Mesangial cell (primary cell): ENCODE results near the gene PCYOX1L. TPM values are rescaled to one million over a fixed set of nuclear protein-coding genes. Genes with fewer than 3 reads are reported as not detected.

Experiments used
- total RNA-seq: library from RNA; depleted of rRNA; stranded (reverse); fragments of >200 nt; gene quantifications from 2 replicates; pipeline ENCODE4 v1.2.3, GENCODE V29; 2015

PCYOX1L gene, protein sequence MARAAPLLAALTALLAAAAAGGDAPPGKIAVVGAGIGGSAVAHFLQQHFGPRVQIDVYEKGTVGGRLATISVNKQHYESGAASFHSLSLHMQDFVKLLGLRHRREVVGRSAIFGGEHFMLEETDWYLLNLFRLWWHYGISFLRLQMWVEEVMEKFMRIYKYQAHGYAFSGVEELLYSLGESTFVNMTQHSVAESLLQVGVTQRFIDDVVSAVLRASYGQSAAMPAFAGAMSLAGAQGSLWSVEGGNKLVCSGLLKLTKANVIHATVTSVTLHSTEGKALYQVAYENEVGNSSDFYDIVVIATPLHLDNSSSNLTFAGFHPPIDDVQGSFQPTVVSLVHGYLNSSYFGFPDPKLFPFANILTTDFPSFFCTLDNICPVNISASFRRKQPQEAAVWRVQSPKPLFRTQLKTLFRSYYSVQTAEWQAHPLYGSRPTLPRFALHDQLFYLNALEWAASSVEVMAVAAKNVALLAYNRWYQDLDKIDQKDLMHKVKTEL
- 8.6 and 19.0 TPM in 2 replicates for total RNA-seq

DNA sequence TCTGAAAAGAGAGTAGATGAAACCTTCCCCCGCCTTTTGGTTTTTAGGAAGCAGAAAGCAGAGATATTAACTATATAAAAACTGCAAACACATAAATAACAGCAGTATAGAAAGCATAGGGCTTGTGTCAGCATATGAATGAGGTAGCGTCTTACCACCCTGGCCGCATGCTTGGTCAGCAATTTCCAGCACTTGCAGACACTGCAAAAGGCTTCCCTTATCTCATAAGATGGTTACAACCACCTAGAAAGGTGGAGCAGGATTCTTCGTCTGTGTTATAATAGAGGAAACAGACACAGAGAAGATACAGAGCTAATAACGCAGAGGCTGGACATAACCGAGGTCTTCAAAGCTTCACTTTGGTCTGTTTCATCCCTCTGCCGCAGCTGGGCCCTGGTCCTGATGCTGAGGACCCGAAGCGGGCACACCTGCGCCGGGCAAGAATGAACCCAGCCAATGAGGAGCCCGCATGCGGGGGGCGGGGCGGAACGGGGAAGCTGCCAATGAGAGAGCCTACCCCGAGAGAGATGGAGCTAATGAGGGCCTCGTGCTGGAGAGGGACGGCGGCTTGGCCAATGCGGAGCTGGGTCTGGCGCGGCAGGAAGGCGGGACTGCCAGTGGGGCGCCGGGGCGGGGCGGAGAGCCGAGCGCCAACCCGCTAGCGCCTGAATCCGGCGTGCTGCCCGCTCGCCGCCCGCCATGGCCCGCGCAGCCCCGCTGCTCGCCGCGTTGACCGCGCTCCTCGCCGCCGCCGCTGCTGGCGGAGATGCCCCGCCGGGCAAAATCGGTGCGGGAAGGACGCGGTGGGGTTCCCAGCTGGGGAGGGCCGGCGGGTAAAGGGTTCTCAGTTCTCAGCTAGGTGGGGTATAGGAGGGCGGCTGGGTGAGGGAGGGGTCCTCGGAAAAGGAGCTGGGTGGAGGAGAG lies at the start of gene PCYOX1L:
Gene PCYOX1L, plus strand, starts transcription at position 677 of the 924 bp plus-strand sequence. Its CDS starts 23 bp downstream, at position 700.

DNA sequence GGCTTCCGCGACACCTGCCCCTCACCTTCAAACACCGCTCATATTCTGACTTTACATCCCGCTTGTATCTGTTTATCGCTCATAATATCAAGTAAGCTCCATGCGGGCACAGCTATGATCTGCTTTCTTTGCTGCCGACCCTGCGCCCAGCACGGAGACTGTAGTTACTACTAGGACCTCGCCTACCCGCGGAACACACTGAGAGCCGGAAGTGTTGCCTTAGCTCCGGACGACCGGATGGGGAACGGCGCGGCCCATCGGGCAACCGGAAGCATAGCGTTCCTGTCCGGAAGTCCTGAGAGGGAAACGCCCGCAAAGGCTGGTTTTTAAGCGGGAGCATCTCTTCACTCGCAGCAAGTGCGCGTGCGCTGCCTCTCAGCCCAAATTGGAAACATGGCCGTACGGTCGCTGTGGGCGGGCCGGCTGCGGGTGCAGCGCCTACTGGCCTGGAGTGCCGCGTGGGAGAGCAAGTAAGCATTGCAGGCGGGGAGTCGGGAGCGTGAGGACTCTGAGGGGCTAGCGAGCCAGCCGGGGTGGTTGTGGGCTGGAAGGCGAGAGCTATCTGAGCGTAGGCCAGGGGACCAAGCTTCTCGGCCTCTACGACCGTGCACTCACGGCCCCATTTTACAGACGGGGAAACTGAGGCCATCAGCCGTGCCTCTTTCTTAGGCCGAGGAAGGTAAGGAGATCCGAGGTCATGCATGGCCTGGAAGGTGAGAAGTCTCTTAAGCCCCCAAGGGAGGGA lies 12.5 kb upstream of the PCYOX1L start, which contains the start of gene GRPEL2:
Gene GRPEL2, plus strand, starts transcription at position 353 of the 745 bp plus-strand sequence. Its CDS starts 41 bp downstream, at position 394.

DNA sequence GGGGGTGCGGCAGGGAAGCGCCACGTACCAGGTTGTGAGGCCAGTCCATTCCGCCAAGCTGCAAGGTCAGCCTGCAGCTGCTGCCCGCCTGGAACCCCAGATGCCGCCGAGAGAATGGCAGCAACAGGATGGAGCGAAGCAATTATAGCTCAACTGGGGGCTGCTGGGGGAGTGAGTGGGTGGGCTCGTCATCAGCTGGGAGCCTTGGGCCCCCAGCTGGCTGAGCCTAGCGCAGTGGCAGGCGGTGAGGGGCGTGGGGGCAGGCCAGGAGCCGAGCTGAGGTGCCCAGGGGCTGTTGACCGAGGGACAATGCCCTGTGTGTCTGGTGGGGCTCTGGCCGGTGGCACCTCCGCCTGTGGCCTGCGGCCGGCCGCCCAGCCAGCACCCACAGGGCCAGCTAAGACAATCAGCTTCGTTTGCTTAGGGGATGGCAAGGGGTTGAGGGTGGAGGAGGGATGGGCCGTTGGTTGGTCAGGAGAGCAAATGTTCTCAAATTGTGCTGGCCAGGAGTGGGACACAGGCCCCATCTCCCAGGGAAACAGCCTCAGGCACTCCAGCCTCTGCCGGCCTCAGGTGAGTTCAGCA lies 21.4 kb downstream of the PCYOX1L start, which contains the start of gene IL17B:
Gene IL17B, minus strand, starts transcription at position 116 of the 585 bp plus-strand sequence. Its CDS starts 67 bp downstream, at position 49.

Other genes starting within 250 kb of the PCYOX1L start
- 4.2 and 7.0 TPM in 2 replicates for gene ABLIM3, start 216.6 kb upstream of the PCYOX1L start, total RNA-seq
- gene AFAP1L1, start 86.2 kb upstream of the PCYOX1L start, total RNA-seq: 9.0 and 12.5 TPM in 2 replicates
- gene GRPEL2, start 12.5 kb upstream of the PCYOX1L start, total RNA-seq: 8.4 and 12.9 TPM in 2 replicates
- gene IL17B, start 21.2 kb downstream of the PCYOX1L start, total RNA-seq: 0.38 and 2.0 TPM in 2 replicates
- gene CSNK1A1, start 193.4 kb downstream of the PCYOX1L start, total RNA-seq: 190 TPM in 2 replicates
- gene ARHGEF37, start 223.5 kb downstream of the PCYOX1L start, total RNA-seq: 1.3 and 2.4 TPM in 2 replicates